K562 treated with DMSO at 1 percent for 48 hours (cell line): Measurements from ENCODE around the gene RXFP3. TPM values are rescaled to one million over a fixed set of nuclear protein-coding genes. Genes with fewer than 3 reads are reported as not detected.

ENCODE experiments used
- total RNA-seq: library from RNA; unstranded; fragments of 300-600 nt; gene quantifications from 2 replicates; pipeline ENCODE4 v1.2.3, GENCODE V29; 2022; ENCODE audit warnings: low replicate concordance; ENCODE audit errors: extremely low read depth

Gene RXFP3, protein sequence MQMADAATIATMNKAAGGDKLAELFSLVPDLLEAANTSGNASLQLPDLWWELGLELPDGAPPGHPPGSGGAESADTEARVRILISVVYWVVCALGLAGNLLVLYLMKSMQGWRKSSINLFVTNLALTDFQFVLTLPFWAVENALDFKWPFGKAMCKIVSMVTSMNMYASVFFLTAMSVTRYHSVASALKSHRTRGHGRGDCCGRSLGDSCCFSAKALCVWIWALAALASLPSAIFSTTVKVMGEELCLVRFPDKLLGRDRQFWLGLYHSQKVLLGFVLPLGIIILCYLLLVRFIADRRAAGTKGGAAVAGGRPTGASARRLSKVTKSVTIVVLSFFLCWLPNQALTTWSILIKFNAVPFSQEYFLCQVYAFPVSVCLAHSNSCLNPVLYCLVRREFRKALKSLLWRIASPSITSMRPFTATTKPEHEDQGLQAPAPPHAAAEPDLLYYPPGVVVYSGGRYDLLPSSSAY
- not detected in 2 replicates for total RNA-seq

DNA sequence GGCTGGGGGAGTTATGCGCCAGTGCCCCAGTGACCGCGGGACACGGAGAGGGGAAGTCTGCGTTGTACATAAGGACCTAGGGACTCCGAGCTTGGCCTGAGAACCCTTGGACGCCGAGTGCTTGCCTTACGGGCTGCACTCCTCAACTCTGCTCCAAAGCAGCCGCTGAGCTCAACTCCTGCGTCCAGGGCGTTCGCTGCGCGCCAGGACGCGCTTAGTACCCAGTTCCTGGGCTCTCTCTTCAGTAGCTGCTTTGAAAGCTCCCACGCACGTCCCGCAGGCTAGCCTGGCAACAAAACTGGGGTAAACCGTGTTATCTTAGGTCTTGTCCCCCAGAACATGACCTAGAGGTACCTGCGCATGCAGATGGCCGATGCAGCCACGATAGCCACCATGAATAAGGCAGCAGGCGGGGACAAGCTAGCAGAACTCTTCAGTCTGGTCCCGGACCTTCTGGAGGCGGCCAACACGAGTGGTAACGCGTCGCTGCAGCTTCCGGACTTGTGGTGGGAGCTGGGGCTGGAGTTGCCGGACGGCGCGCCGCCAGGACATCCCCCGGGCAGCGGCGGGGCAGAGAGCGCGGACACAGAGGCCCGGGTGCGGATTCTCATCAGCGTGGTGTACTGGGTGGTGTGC, at the start of gene RXFP3:
RXFP3 (plus strand) TSS at position 6 of the 636 bp plus-strand sequence; CDS start at position 361, 355 bp downstream.

DNA sequence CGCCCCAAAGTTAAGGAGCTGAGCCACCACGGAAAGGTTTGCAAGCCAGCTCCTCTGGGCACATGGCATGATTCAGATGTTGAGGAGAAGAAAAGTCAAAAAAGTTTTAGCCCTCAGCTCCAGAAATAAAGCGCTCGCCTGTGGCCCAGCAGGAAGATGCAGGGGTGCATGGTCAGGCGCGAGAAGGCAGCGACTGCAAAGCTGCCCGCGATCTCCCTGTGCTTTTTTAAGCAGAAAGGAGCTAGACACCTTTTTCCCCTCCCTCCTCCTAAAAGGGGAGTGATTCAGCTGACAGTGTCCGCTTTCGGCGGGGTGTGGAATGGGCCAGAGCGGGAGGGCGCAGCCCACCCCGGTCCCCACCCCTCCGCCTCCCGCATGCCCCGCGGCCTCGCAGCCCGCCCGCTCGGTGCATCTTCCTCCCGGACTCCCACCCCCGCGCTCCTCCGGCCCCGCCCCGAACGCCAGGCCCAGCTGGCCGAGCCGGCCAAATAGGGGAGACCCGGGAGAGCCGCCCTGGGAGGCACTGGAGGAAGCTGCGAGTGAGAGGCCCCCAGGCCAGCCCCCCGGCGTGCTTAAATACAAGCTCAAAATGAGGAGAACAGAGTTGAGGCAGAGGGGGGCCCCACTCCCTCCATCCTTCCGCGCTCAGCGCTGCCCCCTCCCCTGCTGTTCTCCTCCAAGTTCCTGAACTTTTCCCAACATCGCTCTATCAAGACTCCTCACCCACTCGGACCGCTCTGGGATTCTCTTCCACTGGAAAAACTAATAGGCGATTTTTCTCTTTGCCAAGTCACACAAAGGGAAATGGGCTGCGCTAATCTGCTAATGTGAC, 44.2 kb upstream of the RXFP3 start, which contains the start of gene ADAMTS12:
ADAMTS12 (minus strand) TSS at position 203 of the 832 bp plus-strand sequence; CDS start at position 69, 134 bp downstream.

DNA sequence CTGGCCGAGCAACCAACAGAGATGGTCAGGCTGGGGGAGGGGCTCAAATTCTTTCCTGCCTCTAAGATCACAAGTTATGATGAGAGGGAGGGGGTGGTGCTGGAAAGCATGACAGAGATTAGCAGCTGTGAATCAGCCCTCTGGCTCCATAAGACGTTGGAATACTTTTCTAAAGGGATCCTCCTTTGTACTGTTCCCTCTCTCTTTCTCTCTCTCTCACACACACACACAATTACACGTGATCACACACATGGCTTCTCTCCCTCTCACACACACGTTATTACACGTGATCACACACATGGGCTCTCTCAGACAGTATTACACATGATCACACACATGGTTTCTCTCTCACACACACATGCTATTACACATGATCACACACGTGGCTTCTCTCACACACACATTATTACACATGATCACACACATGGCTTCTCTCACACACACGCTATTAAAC, 48.5 kb downstream of the RXFP3 start, which contains the start of gene SLC45A2:
SLC45A2 (minus strand) TSS at position 23 of the 454 bp plus-strand sequence. CDS start 110 bp downstream, outside the sequence.

Other genes starting within 250 kb of the RXFP3 start
- not detected in 2 replicates for gene ADAMTS12, start 44.4 kb upstream of the RXFP3 start, total RNA-seq
- gene SLC45A2, start 48.3 kb downstream of the RXFP3 start, total RNA-seq, result not detected in 2 replicates
- not detected in 2 replicates for gene AMACR, start 71.7 kb downstream of the RXFP3 start, total RNA-seq
- gene C1QTNF3, start 106.8 kb downstream of the RXFP3 start, total RNA-seq, result not detected in 2 replicates